GM19452 (cell line): ENCODE results near the gene PDZD2.

Source experiments
- ATAC-seq: cut with Tn5 transposase; IDR thresholded peaks from one replicate; pipeline ENCODE4 v1.9.1; 2021; ENCODE audit not compliant: unreplicated experiment

PDZD2 gene

GRCh38 chr5:31860726-31861433, 221.9 kb downstream of the PDZD2 start:
- no peak for ATAC-seq

GRCh38 chr5:31861601-31862000, 222.7 kb downstream of the PDZD2 start:
- no peak for ATAC-seq

GRCh38 chr5:31863991-31864411, 225.1 kb downstream of the PDZD2 start:
- ATAC-seq: no peak

GRCh38 chr5:31866166-31866565, 227.2 kb downstream of the PDZD2 start:
- no peak for ATAC-seq

GRCh38 chr5:31867219-31867618, 228.3 kb downstream of the PDZD2 start:
- ATAC-seq: no peak

GRCh38 chr5:31880449-31880848, 241.5 kb downstream of the PDZD2 start:
- no peak for ATAC-seq

- ATAC-seq: no peak
Measured at GRCh38 chr5:31884896-31885295, 246.0 kb downstream of the PDZD2 start.

- ATAC-seq: no peak
Measured at GRCh38 chr5:31886206-31886605, 247.3 kb downstream of the PDZD2 start.

- ATAC-seq: no peak
Measured at GRCh38 chr5:31887556-31887955, 248.6 kb downstream of the PDZD2 start.

GRCh38 chr5:31888564-31888963, 249.6 kb downstream of the PDZD2 start:
- no peak for ATAC-seq

- no peak for ATAC-seq
Measured at GRCh38 chr5:31889001-31889561, 250.2 kb downstream of the PDZD2 start.

- no peak for ATAC-seq
Measured at GRCh38 chr5:31890046-31890445, 251.1 kb downstream of the PDZD2 start.

- no peak for ATAC-seq
Measured at GRCh38 chr5:31894141-31894540, 255.2 kb downstream of the PDZD2 start.

- ATAC-seq: no peak
Measured at GRCh38 chr5:31895199-31895820, 256.4 kb downstream of the PDZD2 start.

GRCh38 chr5:31898036-31898632, 259.2 kb downstream of the PDZD2 start:
- no peak for ATAC-seq

- ATAC-seq: no peak
Measured at GRCh38 chr5:31900296-31900865, 261.4 kb downstream of the PDZD2 start.

- ATAC-seq: no peak
Measured at GRCh38 chr5:31901807-31902530, 263.0 kb downstream of the PDZD2 start.

- no peak for ATAC-seq
Measured at GRCh38 chr5:31908396-31908795, 269.5 kb downstream of the PDZD2 start.

GRCh38 chr5:31909073-31909472, 270.1 kb downstream of the PDZD2 start:
- ATAC-seq: no peak

GRCh38 chr5:31911291-31912265, 272.6 kb downstream of the PDZD2 start:
- no peak for ATAC-seq
